Transverse colon (tissue), 4 donors: ENCODE data around the gene GNG14.

Experiments used
- CTCF ChIP-seq, 5 experiments: fragments of 200-600 bp in 3 of 5; fragments of 450-650 bp in 2 of 5; sonication (generic) in 3 of 5; IDR thresholded peaks; 1 replicate in 2 of 5; 2 replicates in 3 of 5; pipeline ENCODE4 v1.5.1; 2016 to 2017; ENCODE audit warnings: antibody characterized with exemption in 5 of 5, inconsistent platforms in 3 of 5, mild to moderate bottlenecking in 2 of 5, moderate library complexity in 1 of 5
- EP300 ChIP-seq: sonication (generic); formaldehyde crosslinking; IDR thresholded peaks from one replicate; pipeline ENCODE4 v1.6.1; 2017; ENCODE audit warnings: antibody characterized with exemption, low read depth
- POLR2A ChIP-seq: fragments of 450-650 bp; IDR thresholded peaks from one replicate; pipeline ENCODE4 v1.6.1; 2016; ENCODE audit warnings: antibody characterized with exemption, mild to moderate bottlenecking, moderate library complexity
- POLR2AphosphoS5 ChIP-seq, 3 donors: sonication (generic); formaldehyde crosslinking; IDR thresholded peaks; one replicate each; pipeline ENCODE4 v1.6.1; 2016; ENCODE audit warnings: antibody characterized with exemption in 3 of 3

DNA sequence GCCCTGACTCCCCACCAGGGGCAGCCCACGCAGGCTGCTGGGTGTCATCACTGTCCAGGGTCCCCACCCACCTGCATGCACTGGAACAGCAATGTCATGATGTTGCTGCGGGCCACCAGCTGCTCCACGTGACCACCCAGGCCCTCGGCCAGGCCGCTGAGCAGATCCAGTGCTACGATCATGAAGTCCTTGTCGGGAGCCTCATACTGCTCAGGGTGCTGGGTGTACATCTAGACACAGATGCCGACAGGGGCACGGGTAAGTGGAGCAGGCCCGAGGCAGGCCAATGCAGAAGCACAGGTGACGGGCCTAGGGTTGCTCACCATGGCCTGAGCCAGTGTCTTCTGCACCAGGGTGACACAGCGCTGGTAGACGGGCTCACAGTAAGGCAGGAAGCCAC lies 17.4 kb downstream of the GNG14 start:
- TF ChIP-seq CTCF (IDR thresholded peaks at IDR 0.05) (no peak), POLR2A (no peak), POLR2AphosphoS5 (IDR thresholded peaks at IDR 0.05) (no peak), EP300 (no peak)
